UCSD-AML1 (cell line): ENCODE measurements around the gene MLLT10.

Source experiments
- DNase-seq: peaks from one replicate; lab custom pipeline; 2025; ENCODE audit not compliant: unreplicated experiment; lab: John Stamatoyannopoulos, UW

Gene MLLT10

DNA sequence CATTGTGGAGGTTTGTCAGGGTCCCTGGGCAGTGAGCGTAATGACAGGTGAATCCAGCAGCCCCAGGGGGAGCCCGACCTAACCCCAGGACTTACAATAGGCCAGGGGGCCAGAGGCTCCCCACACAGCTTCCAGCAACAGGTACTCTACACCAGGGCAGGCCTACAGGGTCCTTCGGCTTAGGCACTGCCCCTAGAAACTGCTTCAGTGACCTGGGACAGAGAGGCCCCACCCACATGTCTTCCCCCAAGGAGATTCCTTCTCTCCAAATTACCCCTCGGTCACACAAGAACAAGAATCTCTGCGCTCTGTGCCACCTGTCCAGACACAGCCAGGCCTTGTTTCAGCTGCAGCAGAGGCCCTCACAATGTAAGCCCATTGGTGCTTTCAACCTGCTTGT is 32.9 kb upstream of the MLLT10 start:
- no peak for DNase-seq

GRCh38 chr10:21501731-21502347 is 32.2 kb upstream of the MLLT10 start:
- DNase-seq, result no peak

GRCh38 chr10:21502348-21502740 is 31.7 kb upstream of the MLLT10 start:
- no peak for DNase-seq

GRCh38 chr10:21503542-21503941 is 30.5 kb upstream of the MLLT10 start:
- DNase-seq, result no peak

- DNase-seq, result no peak
These were observed 28.2 kb upstream of the MLLT10 start for GRCh38 chr10:21505711-21506278.

- DNase-seq, result no peak
These were observed 27.7 kb upstream of the MLLT10 start for GRCh38 chr10:21506351-21506750.

DNA sequence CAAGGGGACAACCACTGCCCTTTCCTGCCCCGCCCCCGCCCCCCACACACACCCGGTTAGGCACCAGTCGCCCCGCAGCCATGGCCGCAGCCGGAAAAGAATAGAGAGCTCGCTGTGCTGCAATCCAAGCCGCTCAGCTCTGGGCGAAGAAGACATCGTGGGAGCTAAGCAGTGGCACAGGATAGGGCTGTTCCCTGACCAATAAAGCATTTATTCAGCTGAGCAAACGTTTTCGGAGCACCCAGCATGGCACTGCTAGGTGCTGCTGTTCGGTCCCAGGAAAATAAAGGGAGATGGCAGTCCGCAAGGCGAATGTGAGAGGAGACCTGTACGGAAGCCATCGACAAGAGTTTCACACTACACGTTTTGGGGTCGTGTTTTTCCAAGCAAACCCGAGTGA is 26.9 kb upstream of the MLLT10 start:
- DNase-seq, result no peak

- DNase-seq, result no peak
These were observed 25.2 kb upstream of the MLLT10 start for GRCh38 chr10:21508706-21509331.

DNA sequence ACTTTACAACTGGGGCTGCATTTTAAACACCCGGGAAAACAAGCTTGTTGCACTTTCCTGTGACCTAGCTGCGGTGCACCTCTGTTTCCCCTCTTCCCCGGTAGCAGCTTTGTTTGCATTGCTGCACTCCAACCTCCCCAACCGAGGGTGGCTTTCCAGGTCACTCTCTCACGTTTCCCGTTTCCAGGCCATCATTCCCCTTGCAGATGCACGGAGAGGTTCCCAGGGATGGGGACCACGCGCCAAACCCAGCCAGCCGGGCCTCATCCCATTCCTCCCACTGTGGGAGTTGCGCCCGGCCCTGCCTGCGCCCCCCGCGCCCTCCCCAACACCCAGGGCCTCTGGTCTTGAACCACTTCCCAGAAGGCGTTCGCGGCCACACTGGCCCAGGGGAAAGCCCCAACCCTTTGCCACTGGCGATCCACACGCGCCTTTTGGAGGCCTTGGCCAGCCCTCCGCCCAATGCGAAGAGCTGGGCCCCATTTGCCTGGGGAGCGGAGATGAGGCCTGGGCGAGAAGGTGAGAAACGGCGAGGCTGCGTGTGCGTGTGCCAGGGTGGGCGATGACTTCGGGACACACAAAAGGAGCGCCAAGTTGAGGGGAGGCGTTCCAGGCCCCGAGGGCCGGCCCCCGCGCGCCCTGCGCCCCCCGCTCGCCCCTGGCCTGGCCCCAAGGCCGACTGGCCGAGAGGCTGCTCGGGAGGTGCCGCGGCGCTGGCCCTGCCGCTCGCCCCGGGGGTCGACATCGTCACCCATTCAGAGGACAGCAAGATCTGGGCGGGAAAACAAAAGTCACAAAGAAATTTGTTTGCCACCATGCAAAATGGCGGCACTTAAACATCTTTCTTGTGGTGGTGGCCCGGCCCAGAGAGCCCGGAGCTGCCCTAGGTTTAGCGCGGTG is 24.4 kb upstream of the MLLT10 start:
- DNase-seq, result no peak

- no peak for DNase-seq
These were observed 23.6 kb upstream of the MLLT10 start for GRCh38 chr10:21510241-21511094.

DNA sequence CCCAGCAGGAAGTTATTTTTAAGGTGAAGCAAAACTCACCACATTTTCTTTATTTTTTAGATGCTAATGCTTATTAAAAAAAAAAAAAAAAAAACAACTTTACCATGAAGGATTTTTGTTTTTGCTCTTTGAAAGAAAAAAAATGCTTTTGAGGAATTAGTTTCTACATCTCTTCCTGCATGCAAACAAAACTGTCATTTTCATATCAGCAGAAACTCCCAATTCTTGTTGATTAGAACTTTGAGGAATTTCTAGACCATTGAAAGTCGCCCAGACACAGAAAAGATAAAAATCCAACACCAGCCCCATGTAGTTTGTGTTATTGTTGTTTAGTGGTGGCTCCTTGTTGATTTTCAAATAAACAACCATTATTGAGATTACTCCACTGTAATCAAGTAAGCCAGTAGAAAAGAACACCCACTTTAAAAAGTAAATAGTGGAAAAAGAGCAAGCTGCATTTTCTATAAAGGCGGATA is 22.9 kb upstream of the MLLT10 start:
- no peak for DNase-seq

- DNase-seq, result no peak
These were observed 22.0 kb upstream of the MLLT10 start for GRCh38 chr10:21511946-21512572.

DNA sequence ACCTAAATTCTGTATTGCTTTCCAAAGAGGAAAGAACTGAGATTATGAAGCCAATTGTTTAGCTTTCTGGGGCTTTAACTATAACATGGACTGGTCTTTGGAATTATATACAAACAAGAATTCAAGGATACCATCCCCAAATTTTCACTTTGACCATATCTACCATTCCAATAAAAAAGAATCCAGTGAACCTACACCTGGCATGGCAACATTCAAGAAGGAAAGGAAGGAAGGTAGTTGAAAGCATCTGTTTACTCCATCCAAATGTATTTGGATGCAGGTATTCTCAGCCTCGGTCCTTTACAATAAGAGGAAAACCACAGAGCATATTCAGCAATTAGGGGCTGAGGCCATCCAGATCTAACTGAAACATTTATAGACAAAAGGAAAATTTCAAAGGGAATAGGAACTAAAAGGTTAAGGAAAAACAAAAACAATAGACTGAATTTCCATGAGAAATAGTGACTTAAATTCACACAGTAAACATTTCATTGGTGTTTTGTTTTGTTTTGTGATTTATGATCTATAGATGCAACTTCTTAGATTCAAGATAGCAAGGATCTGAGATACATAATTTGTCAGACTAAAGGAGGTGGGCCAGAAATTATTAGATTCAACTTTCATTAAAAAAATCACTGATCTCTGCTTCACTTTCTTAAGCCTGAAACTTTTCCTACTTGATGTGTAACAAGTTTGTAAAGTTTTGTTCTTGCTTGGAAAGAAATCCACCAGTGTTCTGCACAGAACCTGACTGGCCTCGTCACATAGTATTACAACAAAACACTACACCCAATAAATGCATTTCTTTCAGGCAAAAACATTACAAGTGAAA is 21.2 kb upstream of the MLLT10 start:
- no peak for DNase-seq

- no peak for DNase-seq
These were observed 20.6 kb upstream of the MLLT10 start for GRCh38 chr10:21513405-21513788.

GRCh38 chr10:21514129-21514817 is 19.8 kb upstream of the MLLT10 start:
- DNase-seq, result no peak

GRCh38 chr10:21514818-21515351 is 19.1 kb upstream of the MLLT10 start:
- no peak for DNase-seq

DNA sequence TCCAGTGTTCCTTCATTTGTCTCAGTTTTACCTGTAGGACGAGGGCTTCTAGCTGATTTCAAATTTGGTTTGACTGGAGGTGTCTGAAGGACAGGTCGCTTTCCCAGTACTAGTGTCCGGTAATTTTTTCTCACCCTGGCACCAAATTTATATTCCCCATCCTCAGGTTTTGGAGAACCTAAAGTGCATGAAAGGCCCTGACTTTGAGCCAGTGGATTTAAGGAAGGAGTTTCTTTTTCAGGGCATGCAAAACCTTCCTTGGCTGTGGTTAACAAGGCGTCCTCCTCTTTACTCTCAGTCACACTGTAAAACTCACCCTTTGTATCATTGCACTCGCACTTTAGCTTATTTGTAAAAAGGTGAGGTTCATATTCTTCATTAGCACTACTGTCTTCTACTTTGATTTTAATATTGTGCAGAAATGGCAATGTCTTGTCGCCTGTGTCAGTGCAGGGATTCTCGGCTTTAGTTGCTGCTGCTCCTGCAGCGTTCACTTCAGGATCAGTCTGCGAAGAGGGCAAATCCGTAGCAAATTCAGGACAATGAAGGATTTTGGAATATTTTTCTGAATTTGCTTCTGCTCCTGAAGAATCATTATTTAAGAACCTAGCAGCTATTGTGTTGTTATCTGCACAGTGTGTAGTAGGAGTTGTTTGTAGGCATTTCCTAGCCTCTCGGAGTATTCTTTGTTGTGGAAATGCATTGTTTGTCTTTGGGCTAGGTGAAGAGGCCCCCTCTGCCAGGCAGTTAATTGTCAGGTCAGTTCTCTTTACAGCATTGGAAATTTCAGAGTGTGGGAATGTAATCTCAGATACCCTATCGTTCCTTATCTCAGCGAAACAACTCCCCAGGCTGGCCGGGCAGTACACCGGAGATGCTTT is 18.4 kb upstream of the MLLT10 start:
- no peak for DNase-seq
